ENCODE results near the gene SBK2.

SBK2 gene

DNA sequence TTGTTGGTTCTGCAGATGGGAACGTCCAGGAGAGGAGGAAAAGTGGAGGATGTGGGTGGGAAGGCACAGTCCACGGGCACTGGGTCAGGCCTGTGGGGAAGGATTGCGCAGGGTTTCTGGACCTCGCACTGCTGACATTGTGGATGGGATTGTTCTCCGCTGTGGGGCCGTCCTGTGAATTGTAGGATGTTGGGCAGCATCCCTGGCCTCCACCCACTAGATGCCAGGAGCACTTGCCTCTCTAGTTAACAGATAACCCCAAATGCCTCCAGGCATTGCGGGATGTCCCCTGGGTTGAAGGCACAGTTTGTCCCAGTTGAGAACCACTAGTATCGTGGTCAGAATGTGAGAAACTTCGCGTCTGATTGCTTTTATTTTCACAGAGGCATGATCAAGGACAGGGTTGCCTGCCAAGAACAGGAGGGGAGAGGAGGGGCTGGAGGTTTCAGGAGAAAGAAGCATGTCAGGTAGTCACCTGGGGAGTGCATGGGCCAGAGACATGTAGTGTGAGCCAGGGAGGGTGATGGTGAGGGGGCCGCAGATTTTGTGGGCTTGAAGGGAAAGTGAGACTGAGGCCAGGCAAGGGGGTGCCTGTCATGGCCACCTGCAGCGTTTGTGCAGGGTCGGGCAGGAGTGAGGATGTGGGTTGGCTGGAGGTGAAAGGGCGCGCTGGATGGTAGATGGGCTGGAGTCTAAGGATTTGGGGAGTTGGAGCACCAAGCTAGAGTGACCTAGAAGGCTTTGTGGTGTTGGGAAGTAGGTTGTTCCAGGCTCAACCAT is 57.3 kb downstream of the SBK2 start:
- TF ChIP-seq, protein P1, sequence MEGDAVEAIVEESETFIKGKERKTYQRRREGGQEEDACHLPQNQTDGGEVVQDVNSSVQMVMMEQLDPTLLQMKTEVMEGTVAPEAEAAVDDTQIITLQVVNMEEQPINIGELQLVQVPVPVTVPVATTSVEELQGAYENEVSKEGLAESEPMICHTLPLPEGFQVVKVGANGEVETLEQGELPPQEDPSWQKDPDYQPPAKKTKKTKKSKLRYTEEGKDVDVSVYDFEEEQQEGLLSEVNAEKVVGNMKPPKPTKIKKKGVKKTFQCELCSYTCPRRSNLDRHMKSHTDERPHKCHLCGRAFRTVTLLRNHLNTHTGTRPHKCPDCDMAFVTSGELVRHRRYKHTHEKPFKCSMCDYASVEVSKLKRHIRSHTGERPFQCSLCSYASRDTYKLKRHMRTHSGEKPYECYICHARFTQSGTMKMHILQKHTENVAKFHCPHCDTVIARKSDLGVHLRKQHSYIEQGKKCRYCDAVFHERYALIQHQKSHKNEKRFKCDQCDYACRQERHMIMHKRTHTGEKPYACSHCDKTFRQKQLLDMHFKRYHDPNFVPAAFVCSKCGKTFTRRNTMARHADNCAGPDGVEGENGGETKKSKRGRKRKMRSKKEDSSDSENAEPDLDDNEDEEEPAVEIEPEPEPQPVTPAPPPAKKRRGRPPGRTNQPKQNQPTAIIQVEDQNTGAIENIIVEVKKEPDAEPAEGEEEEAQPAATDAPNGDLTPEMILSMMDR (conservative IDR thresholded peaks at IDR 0.05): no peak
- no peak overlapping the region for H3K27ac ChIP-seq

DNA sequence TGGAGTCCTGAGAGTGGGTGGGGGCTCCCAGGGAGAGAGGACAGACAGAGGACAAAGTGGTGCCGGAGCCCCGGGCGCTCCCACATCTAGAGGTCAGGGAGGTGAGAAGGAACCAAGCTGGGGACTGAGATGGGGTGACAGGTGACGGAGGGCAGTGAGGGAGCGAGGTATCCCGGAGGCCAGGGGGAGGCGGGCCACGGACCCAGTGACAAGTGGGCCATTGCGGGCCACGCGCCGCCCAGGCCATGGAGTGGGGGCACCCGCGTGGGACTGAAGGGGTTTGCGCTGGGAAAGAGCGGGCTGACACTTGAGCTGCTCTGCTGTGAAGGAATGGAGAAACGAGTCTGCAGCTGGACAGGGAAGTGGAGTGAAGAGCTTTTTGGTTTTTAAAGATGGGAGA is 57.9 kb downstream of the SBK2 start:
- TF ChIP-seq, protein P1 (conservative IDR thresholded peaks at IDR 0.05): no peak
- H3K27ac ChIP-seq: no peak overlapping the region
